Activated effector memory CD4-positive, alpha-beta T cell treated with anti-CD3 and anti-CD28 coated beads, Interleukin-2, amount 50 U/mL, for 16 hours (primary cell): ENCODE data around the gene GATAD2B.
"Not testable (repeated sequence)": the region's sequence is repeated elsewhere in the genome, so short reads cannot be mapped to it uniquely, and the experiment has no call there.

Experiments used
- DNase-seq: peaks from one replicate; pipeline ENCODE4 v3.0.0-alpha.2; 2020

The GATAD2B gene

GRCh38 chr1:153793973-153794615 is 128.7 kb downstream of the GATAD2B start:
- DNase-seq: peak; percentile 46

DNA sequence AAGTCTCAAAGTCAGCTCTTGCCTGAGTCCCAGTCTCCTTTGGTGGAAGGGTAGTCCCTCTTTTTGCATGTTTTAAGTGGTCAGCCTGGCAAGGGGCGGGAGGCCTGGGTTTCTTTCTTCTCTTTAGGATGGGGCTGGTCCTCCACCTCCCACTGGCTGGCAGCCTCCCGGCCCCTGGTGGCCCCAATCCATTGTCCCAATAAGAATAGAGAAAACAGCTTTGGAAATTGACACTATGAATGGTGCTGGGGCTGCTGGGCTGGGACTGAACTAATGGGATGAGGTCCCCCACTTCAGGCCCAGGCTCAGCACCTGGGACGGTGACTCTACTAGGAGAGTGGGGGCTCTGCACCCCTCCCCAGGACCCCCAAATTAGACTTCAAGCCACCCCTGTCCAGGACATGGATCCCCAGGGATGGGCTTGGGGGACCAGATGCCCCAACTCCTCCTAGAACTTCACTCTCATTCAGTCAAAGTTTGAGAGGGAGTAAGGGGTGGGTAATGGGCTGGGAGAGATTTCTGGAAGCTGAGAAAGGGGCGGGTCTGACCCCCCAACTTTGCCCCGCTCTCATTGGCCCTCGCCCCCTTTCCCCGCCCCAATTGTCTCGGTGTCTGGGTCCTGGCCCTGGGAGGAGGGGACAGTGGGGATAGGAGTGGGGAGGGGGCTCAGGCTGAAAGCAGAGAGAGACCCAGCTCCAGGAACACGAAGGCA is 129.4 kb downstream of the GATAD2B start:
- peak; percentile 49 for DNase-seq

- peak; percentile 48 for DNase-seq
Observed at GRCh38 chr1:153792631-153793041, 130.1 kb downstream of the GATAD2B start.

GRCh38 chr1:153791648-153792253 is 131.0 kb downstream of the GATAD2B start:
- DNase-seq: no peak

- DNase-seq: no peak
Observed at GRCh38 chr1:153790966-153791647, 131.7 kb downstream of the GATAD2B start.

DNA sequence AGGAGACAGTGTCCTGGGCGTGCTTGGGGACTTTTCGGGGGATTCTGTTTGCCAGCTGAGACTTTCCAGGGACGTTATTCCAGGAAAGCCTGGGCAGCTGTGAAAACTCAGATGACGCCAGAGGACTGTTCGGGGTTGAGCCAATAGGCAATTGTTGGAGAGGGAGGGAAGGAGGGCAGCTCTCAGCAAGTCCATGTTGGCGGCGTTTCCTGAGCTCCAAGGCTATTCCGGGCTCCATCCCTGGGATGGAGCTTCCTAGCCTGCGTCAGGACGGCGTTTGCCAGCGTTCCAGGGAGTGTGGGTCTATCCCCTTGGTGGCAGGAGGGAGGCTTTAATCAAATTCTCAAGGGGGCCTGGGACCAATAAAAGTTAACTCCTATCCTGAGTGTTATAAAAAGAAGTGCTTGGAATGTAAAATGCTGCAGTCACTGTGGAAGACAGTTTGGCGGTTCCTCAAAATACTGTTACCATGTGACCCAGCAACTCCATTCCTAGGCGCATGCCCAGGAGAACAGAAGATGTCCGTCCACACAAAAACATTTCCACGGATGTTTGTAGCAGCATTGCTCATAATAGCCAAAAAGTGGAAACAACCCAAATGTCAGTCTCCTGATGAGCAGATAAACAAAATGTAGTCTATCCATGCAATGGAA is 132.3 kb downstream of the GATAD2B start:
- peak; percentile 21 for DNase-seq

- DNase-seq: no peak
Observed at GRCh38 chr1:153789478-153790034, 133.2 kb downstream of the GATAD2B start.

DNA sequence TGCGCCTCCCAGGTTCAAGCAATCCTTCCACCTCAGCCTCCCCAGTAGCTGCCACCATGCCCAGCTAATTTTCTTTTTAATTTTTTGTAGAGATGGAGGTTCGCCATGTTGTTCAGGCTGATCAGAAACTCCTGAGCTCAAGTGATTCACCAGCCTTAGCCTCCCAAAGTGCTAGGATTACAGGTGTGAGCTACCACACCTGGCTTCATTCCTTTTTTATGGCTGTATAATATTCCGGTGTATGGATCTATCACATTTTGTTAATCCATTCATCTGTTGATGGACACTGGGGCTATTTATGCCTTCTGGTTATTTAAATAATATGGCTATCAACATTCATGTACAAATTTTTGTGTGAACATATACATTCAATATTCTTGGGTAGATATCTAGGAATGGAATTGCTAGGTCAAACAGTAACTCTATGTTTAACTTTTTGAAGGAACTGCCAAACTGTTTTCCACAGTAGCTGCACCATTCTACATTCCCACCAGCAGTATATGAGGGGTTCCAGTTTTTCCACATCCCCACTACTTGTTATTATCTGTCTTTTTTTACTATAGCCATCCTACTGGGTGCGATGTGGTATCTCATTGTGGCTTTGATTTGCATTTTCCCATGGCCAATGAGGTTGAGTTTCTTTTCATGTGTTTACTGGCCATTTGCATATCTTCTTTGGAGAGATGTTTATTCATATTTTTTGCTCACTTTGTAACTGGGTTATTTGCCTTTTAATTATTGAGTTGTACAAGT is 136.6 kb downstream of the GATAD2B start:
- DNase-seq: no peak

DNA sequence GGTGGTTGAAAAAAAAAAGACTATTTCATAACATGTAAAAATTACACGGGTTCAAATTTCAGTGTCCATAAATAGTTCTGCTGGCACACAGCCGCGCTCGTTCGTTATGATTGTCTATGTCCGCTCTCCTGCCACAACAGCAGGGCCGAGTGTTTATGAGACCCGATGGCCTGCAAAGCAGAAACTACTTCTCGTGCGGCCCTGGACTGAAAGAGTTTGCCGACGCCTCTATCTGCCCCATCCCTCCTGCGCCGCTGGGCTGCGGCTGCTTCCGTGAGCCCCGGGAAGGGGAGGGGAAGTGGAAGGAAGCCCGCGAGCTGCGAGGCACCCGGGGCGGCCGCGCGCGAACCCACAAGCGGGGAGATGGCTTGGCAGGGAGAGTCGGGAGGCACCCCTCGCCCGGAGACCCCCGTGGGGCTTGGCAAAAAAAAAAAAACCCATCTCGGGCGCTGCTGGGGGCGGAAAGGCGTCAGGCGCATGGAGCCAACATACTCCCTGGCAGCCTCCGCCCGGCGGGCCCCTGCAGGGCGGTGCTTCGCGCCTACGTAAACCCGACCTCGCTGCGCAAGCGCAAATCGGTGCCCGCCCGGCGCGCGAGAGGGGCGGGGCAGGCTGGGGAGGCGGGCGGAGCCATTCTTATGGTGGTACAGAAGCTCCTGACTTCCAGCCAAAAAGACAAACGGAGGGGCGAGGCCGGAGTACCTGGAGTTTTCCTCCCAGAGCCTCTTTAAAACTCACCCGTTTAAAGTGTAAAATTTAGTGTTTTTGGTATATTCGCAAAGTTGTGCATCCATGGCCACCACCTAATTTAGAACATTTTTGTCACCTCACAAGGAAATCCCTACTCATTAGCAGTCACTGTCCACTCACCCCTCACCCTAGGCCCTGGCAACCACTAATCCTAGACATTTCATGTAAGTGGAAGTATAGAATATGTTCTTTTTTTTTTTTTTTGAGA is 139.3 kb downstream of the GATAD2B start:
- peak; percentile 96 for DNase-seq

GRCh38 chr1:153782648-153783047 is 140.1 kb downstream of the GATAD2B start:
- not testable (repeated sequence) for DNase-seq

- DNase-seq: no peak
Observed at GRCh38 chr1:153780551-153780950, 142.2 kb downstream of the GATAD2B start.

- DNase-seq: no peak
Observed at GRCh38 chr1:153779781-153780541, 142.8 kb downstream of the GATAD2B start.

- DNase-seq: no peak
Observed at GRCh38 chr1:153778824-153779519, 143.8 kb downstream of the GATAD2B start.

- no peak for DNase-seq
Observed at GRCh38 chr1:153778051-153778823, 144.5 kb downstream of the GATAD2B start.

- DNase-seq: no peak
Observed at GRCh38 chr1:153777648-153778047, 145.1 kb downstream of the GATAD2B start.

- no peak for DNase-seq
Observed at GRCh38 chr1:153776845-153777370, 145.9 kb downstream of the GATAD2B start.

DNA sequence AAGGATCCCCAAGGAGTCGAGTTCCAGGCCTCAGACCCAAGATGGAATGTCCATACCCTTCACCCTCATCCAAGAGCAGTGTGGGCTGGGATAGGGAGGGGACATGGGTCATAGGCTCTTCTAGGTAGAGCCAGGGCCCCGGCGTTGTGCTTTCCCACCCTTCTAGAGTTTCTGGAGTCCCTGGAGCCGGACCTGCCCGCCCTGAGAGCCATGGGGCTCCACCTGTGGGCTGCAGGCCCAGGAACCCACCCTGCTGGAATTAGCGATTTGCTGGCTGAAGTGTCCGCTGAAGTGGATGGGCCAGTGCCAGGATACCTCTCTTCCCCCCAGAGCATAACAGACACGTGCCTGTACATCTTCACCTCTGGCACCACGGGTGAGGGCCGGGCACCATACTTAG is 146.4 kb downstream of the GATAD2B start:
- no peak for DNase-seq
